ENCODE results near the gene LAMTOR3.

Gene LAMTOR3

GRCh38 chr4:99894161-99894997 is at the start of gene LAMTOR3:
TSS of gene LAMTOR3 (minus strand) at chr4:99894427. CDS start at chr4:99893963, 464 bp downstream.
- peak; percentile 81 to 88 for DNase-seq (ENCODE audit: low read depth in 2 of 2)

- DNase-seq (ENCODE audit: low read depth in 2 of 2): no peak
Measured at GRCh38 chr4:99938243-99938753, 44.1 kb upstream of the LAMTOR3 start.

DNA sequence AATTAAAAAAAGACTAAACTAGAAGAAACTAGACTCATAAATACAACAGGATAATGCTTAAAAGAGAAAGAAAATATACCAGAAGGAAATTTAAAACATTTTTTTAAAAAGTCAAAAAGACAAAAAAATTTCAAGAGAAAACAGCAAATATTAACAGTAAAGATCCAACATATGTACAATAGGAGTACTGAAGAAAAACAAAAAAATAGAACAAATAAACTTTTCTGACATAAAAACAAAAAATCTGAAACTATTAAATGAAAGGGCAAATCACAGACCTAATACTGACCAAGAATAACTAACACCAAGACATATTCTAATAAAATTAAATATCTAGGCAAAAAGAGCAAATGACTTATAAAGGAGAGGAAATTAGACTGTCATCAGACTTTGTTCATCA is 40.7 kb upstream of the LAMTOR3 start:
- no peak for DNase-seq (ENCODE audit: low read depth in 2 of 2)

DNA sequence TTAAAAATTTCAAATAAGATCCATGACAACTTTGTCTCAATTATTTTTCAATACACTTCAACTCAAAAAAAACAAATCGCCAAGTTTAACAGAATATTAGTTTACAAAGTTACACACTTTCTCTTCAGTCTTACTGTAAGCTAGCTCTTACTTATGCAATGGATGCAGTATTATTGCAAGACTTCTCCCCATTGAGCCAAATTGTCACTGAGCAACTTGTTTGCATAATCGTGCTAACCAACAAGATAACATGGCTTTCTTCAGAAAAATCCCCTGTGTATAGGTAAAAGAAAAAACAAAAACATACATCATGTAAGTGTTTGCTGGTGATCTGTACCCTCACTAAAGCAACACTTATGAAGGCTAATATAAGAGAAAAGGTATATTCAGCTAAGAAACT is 33.3 kb upstream of the LAMTOR3 start:
- DNase-seq (ENCODE audit: low read depth in 2 of 2): no peak

DNA sequence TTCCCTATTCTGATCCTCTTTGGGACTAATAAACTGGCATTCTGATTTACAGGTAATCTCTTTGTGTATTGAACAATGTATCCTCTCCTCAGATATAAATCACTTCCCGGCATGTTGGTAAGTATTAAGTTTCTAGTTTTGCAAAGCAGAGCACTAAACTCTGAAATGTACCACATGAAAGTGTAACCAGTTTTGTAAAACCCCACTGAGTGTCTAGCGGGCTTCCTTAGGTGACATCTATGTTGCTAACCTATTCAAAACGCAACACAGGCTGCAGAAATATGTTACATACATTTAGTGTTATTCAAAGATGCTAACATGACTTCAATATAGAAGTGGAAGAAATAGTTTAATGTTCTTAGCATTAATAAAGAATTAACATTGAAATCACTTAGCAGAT is 26.9 kb upstream of the LAMTOR3 start:
- no peak for DNase-seq (ENCODE audit: low read depth in 2 of 2)

GRCh38 chr4:99918656-99919055 is 24.4 kb upstream of the LAMTOR3 start:
- DNase-seq (ENCODE audit: low read depth in 2 of 2): no peak

- no peak for DNase-seq (ENCODE audit: low read depth in 2 of 2)
Measured at GRCh38 chr4:99917575-99917974, 23.3 kb upstream of the LAMTOR3 start.

DNA sequence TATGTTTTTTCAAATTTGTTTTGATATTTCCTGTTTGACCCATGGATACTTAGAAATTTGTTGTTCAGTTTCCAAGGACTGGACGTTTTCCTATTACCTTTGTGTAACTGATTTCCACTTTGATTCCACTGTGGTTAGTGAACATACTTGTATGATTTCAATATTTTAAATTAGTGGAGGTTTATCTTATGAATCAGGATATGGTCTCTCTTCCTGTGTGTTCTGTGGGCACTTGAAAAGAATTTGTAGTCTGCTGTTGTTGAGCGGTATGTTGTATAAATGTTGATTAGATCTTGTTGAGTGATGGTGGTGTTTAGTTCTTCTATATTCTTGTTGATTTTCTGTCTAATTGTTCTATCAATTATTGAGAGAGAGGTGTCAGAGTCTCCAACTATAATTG is 21.2 kb upstream of the LAMTOR3 start:
- no peak for DNase-seq (ENCODE audit: low read depth in 2 of 2)

DNA sequence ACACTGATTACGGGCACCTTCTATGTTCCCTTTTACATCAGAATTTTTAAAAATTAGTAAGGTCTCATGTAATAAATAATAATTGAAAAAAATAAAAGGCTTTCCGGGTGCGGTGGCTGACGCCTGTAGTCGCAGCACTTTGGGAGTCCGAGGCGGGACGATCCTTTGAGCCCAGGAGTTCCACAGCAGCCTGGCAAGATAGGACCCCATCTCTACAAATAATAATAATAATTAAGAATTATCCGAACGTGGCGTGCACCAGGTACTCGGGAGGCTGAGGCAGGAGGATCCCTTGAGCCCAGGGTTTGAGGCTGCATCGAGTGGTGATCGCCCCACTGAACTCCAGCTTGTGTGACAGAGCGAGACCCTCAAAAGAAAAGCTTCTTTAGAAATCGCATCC is 771 bp upstream of the LAMTOR3 start:
- DNase-seq (ENCODE audit: low read depth in 2 of 2): no peak

- DNase-seq (ENCODE audit: low read depth in 2 of 2): no peak
Measured at GRCh38 chr4:99893839-99894160, 427 bp downstream of the LAMTOR3 start.

GRCh38 chr4:99893029-99893428 is 1.2 kb downstream of the LAMTOR3 start:
- DNase-seq (ENCODE audit: low read depth in 2 of 2): no peak

DNA sequence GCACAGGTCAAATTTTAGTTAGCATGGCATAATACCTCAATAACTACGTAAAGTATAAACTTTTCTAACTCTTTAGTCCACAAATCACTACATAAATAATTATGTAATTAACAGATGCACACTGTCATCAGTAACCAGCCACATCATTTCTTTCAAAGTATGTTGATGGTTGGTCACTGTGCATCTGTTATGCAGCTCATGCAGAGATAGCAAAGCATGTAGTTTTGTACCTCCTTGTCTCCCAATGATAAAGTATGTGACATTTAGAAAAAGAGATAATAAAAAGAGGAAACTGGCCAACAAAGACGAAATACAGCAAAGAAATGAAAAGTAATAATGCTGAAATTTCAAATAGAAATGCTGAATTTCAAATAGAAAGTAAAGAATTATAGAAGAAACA is 2.9 kb downstream of the LAMTOR3 start:
- DNase-seq (ENCODE audit: low read depth in 2 of 2): no peak

- no peak for DNase-seq (ENCODE audit: low read depth in 2 of 2)
Measured at GRCh38 chr4:99887837-99888236, 6.4 kb downstream of the LAMTOR3 start.

- DNase-seq (ENCODE audit: low read depth in 2 of 2): no peak
Measured at GRCh38 chr4:99886146-99886545, 8.1 kb downstream of the LAMTOR3 start.

- no peak for DNase-seq (ENCODE audit: low read depth in 2 of 2)
Measured at GRCh38 chr4:99885687-99886086, 8.5 kb downstream of the LAMTOR3 start.

GRCh38 chr4:99885063-99885664 is 9.1 kb downstream of the LAMTOR3 start:
- DNase-seq (ENCODE audit: low read depth in 2 of 2): no peak

GRCh38 chr4:99879458-99879857 is 14.8 kb downstream of the LAMTOR3 start:
- DNase-seq (ENCODE audit: low read depth in 2 of 2): no peak

DNA sequence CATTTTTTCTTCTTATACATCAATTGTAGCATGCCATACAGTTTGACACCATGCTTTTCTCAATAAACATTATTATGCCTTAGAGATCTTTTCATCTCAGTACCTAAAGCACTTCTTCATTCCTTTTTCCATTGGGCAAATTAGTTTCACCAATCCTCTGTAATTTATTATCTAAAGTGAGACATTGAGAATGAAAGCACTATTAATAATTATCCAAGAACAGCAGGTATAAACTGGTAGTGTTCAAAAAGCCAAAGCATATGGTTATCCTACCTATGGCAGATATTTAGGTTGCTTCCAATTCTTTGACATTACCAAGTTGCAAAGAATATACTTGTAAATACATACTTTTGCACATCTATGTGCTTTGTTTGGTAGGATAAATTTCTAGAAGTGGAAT is 15.6 kb downstream of the LAMTOR3 start:
- no peak for DNase-seq (ENCODE audit: low read depth in 2 of 2)

DNA sequence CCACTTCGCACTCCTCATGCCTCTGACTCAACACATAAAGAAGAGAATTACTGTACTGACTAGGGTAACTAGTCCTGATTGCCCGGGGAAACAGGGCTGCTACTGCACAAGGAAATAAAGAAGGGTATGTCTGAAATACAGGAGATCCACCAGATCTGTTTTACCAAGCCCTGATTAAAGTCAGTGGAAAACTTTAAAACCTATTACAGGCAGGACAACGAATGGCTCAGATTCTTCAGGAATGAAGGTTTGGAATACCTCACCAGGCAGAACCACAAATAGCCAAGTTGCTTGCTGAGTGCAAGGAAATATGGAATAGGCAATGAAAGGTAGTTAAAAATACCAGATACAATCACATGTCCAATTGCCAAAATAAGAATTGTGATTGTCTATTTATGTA is 17.3 kb downstream of the LAMTOR3 start:
- DNase-seq (ENCODE audit: low read depth in 2 of 2): no peak

- DNase-seq (ENCODE audit: low read depth in 2 of 2): no peak
Measured at GRCh38 chr4:99875071-99875470, 19.2 kb downstream of the LAMTOR3 start.

GRCh38 chr4:99872570-99872969 is 21.7 kb downstream of the LAMTOR3 start:
- DNase-seq (ENCODE audit: low read depth in 2 of 2): no peak

- DNase-seq (ENCODE audit: low read depth in 2 of 2): peak in 1 of 2 donors; percentile 28
Measured at GRCh38 chr4:99868126-99868596, 26.1 kb downstream of the LAMTOR3 start.

- DNase-seq (ENCODE audit: low read depth in 2 of 2): no peak
Measured at GRCh38 chr4:99863804-99864203, 30.4 kb downstream of the LAMTOR3 start.

Data from stimulated activated CD8-positive, alpha-beta memory T cell treated with anti-CD3 and anti-CD28 coated beads, Interleukin-15, amount 100 ng/mL, for 48 hours (primary cell).